B cell (primary cell): ENCODE results near the gene PGS1. TPM values are rescaled to one million over a fixed set of nuclear protein-coding genes. Genes with fewer than 3 reads are reported as not detected.

Experiments
- ATAC-seq: fragments of 200-7000 bp; cut with Tn5 transposase; one replicate; pipeline ENCODE4 v1.10.0; 2021; ENCODE audit warnings: low read depth, mild to moderate bottlenecking, moderate number of reproducible peaks, moderate library complexity
- CTCF ChIA-PET: fragments of 350-600 bp; sonication (Branson Sonifier 250); formaldehyde crosslinking; loops from one replicate; lab custom pipeline; 2021; ENCODE audit warnings: antibody characterized with exemption, inconsistent platforms; lab: Charles Lee
- POLR2A ChIA-PET: fragments of 350-600 bp; sonication (Branson Sonifier 250); formaldehyde crosslinking; loops from one replicate; lab custom pipeline; 2021; ENCODE audit warnings: antibody characterized with exemption; lab: Charles Lee
- DNase-seq: peaks from one replicate; pipeline ENCODE4 v3.0.0; 2013
- H2AFZ ChIP-seq: 2 replicates; pipeline ENCODE4 v1.6.1; 2012; ENCODE audit warnings: mild to moderate bottlenecking, low read depth, low read length; ENCODE audit not compliant: insufficient read depth, poor library complexity, severe bottlenecking
- H3K27ac ChIP-seq, 2 donors: 1 replicate in 1 of 2; 2 replicates in 1 of 2; pipeline ENCODE4 v1.5.1; 2012 to 2013; ENCODE audit warnings: low read length in 2 of 2, mild to moderate bottlenecking in 2 of 2, moderate library complexity in 1 of 2
- H3K27me3 ChIP-seq, 4 experiments: fragments of 200-600 bp in 1 of 4; sonication (generic) in 1 of 4; replicated peaks in 1 of 4; 1 replicate in 2 of 4; 2 replicates in 2 of 4; pipeline versions ENCODE4 v1.6.1 to v1.7.0; 2013 to 2016; ENCODE audit warnings: low read length in 3 of 4, mild to moderate bottlenecking in 2 of 4, mixed read lengths in 1 of 4, moderate library complexity in 1 of 4; ENCODE audit not compliant: insufficient read depth in 4 of 4, control insufficient read depth in 3 of 4; ENCODE audit errors: control extremely low read depth in 1 of 4
- H3K36me3 ChIP-seq, 2 experiments: replicated peaks in 1 of 2; 1 replicate in 1 of 2; 2 replicates in 1 of 2; pipeline versions ENCODE4 v1.6.1 to v1.7.1; 2013; ENCODE audit warnings: low read length in 1 of 2; ENCODE audit not compliant: insufficient read depth in 2 of 2, control insufficient read depth in 1 of 2; ENCODE audit errors: control extremely low read depth in 1 of 2, extremely low read depth in 1 of 2
- H3K4me1 ChIP-seq, 2 donors: fragments of 200-600 bp in 1 of 2; sonication (generic) in 1 of 2; 1 replicate in 1 of 2; 2 replicates in 1 of 2; pipeline versions ENCODE4 v1.5.1 to v1.6.1; 2013 to 2017; ENCODE audit warnings: low read length in 2 of 2; ENCODE audit not compliant: control insufficient read depth in 2 of 2, insufficient read depth in 2 of 2
- H3K4me2 ChIP-seq: replicated peaks from 2 replicates; pipeline ENCODE3; 2012; ENCODE audit warnings: mild to moderate bottlenecking, low read depth, low read length; ENCODE audit not compliant: poor library complexity, severe bottlenecking
- H3K4me3 ChIP-seq, 5 experiments: fragments of 200-600 bp in 1 of 5; sonication (generic) in 1 of 5; 1 replicate in 3 of 5; 2 replicates in 2 of 5; pipeline versions ENCODE4 v1.5.1 to v1.7.0; 2011 to 2016; ENCODE audit warnings: low read length in 4 of 5, mild to moderate bottlenecking in 4 of 5, low read depth in 2 of 5, control low read depth in 1 of 5, moderate library complexity in 1 of 5; ENCODE audit not compliant: insufficient read depth in 1 of 5; ENCODE audit errors: control extremely low read depth in 1 of 5, extremely low read depth in 1 of 5
- H3K79me2 ChIP-seq: fragments of 200-600 bp; sonication (generic); one replicate; pipeline ENCODE4 v1.6.0; 2016; ENCODE audit warnings: low read length; ENCODE audit not compliant: control insufficient read depth, insufficient read depth
- H3K9ac ChIP-seq: fragments of 200-600 bp; sonication (generic); 2 replicates; pipeline ENCODE4 v1.6.1; 2017; ENCODE audit warnings: mild to moderate bottlenecking, low read length, moderate library complexity
- H3K9me3 ChIP-seq, 3 donors: one replicate each; pipeline versions ENCODE4 v1.6.1 to v1.7.1; 2013; ENCODE audit warnings: low read length in 2 of 3; ENCODE audit not compliant: control insufficient read depth in 2 of 3, insufficient read depth in 1 of 3; ENCODE audit errors: control extremely low read depth in 1 of 3
- H4K20me1 ChIP-seq: 2 replicates; pipeline ENCODE4 v1.6.0; 2012; ENCODE audit warnings: mild to moderate bottlenecking, low read length; ENCODE audit not compliant: insufficient read depth, control insufficient read depth, poor library complexity, severe bottlenecking
- H3K27ac Mint-ChIP-seq: one replicate; pipeline ENCODE4 v1.8.0; 2021; ENCODE audit warnings: mixed read lengths
- H3K27me3 Mint-ChIP-seq: one replicate; pipeline ENCODE4 v1.8.0; 2021; ENCODE audit warnings: mixed read lengths
- H3K4me1 Mint-ChIP-seq: one replicate; pipeline ENCODE4 v1.8.0; 2021; ENCODE audit warnings: mixed read lengths
- H3K4me3 Mint-ChIP-seq: one replicate; pipeline ENCODE4 v1.8.0; 2021; ENCODE audit warnings: mixed read lengths
- H3K9me3 Mint-ChIP-seq: one replicate; pipeline ENCODE4 v1.8.0; 2022; ENCODE audit warnings: mixed read lengths; ENCODE audit not compliant: insufficient read depth
- CTCF ChIP-seq: fragments of 200-600 bp; IDR thresholded peaks from one replicate; pipeline ENCODE4 v1.8.0; 2022; ENCODE audit warnings: antibody characterized with exemption, mild to moderate bottlenecking
- EZH2 ChIP-seq: IDR thresholded peaks from 2 replicates; pipeline ENCODE4 v1.6.1; 2012; ENCODE audit warnings: borderline replicate concordance, low read depth, mild to moderate bottlenecking, moderate library complexity, low read length; ENCODE audit not compliant: insufficient read depth, poor library complexity, severe bottlenecking
- WGBS: methylation state at CpG from one replicate; pipeline ENCODE4 v1.1.5; 2013; ENCODE audit warnings: missing lambda C conversion rate; ENCODE audit not compliant: insufficient coverage; 5-methylcytosine and 5-hydroxymethylcytosine counted together
- intact Hi-C: fragments of 100-400 bp; cut with micrococcal nuclease; formaldehyde crosslinking; loops from one replicate; pipeline ENCODE4 v1.10.0; 2022
- polyA plus RNA-seq: library from polyadenylated mRNA; depleted of rRNA; stranded (reverse); fragments of >200 nt; gene quantifications from 2 replicates; pipeline ENCODE4 v1.2.3, GENCODE V29; 2012
- total RNA-seq, 2 donors: library from RNA; stranded (reverse); fragments of 120-200 nt in 1 of 2; gene quantifications; 1 replicate in 1 of 2; 2 replicates in 1 of 2; pipeline versions ENCODE4 v1.2.3 to v1.2.4, GENCODE V29; 2013 to 2022

The PGS1 gene
- total and polyA plus RNA-seq, 2 donors (not counting 1 experiment from before 2014, with no cell fraction given): 85.1 to 88.3 TPM

DNA sequence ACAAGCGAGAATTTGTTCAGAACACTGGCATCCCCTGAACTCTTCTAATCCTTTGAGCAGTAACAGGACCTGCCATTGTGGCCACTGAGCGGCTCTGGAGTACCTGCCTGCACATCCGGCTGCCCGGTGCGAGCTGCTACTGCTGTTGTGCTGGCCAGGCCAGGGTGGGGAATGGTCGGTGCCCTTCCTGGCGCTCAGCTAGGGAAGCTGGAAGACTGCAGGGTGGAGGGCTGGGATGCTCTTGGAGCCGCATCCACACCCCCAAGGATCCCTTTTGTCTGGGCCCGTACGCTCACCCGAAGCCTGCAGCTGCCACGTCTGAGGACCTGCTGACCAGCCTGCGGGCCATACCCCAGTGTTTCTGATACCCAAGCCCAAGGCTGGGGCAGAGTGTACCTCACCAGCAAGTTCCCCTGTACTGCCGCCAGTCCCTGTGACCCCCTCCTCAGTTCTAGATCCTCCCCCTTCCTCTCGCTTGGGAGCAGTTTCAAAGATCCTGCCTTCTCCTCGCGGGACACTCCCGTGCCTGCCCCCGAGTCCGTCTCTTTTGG is 49.7 kb downstream of the PGS1 start:
- Mint-ChIP-seq H3K9me3 (no peaks in the 10 kb centered on the region), H3K4me3 (no peak overlapping the region), H3K27ac (no peak overlapping the region), H3K27me3 (no peaks in the 10 kb centered on the region), H3K4me1 (no peaks in the 10 kb centered on the region)
- Histone ChIP-seq H2AFZ (no peak overlapping the region), H3K36me3 (peaks cover 0 to 42% of the 10 kb centered on the region in 2 experiments), H3K9ac (no peak overlapping the region), H3K4me1 (no peaks in the 10 kb centered on the region), H3K79me2 (peaks cover 2% of the 10 kb centered on the region), H3K4me3 (no peak overlapping the region), H4K20me1 (peaks cover 10% of the 10 kb centered on the region), H3K27ac (no peak overlapping the region), H3K4me2 (no peak overlapping the region), H3K9me3 (no peaks in the 10 kb centered on the region), H3K27me3 (no peaks in the 10 kb centered on the region)
- TF ChIP-seq CTCF (no peak), EZH2 (no peak)
- ChIA-PET POLR2A (no interaction called here), CTCF (no interaction called here)
- ATAC-seq (no peak), DNase-seq (no peak)
- intact Hi-C loops: loop anchor here (10.0 kb wide), 1 partner anchor 313 kb away; no protein-coding TSS in a partner anchor
- WGBS: 95% methylated on average over 20 of the region's 20 CpGs

GRCh38 chr17:78428836-78429617 is 50.6 kb downstream of the PGS1 start:
- Histone ChIP-seq H3K4me3 (no peak overlapping the region), H3K79me2 (no peaks in the 10 kb centered on the region), H4K20me1 (peaks cover under 1% of the 10 kb centered on the region), H2AFZ (no peak overlapping the region), H3K4me2 (no peak overlapping the region), H3K9me3 (no peaks in the 10 kb centered on the region), H3K4me1 (no peaks in the 10 kb centered on the region), H3K27ac (no peak overlapping the region), H3K9ac (no peak overlapping the region), H3K27me3 (no peaks in the 10 kb centered on the region), H3K36me3 (peaks cover 0 to 33% of the 10 kb centered on the region in 2 experiments)
- ChIA-PET CTCF (no interaction called here), POLR2A (no interaction called here)
- Mint-ChIP-seq H3K9me3 (no peaks in the 10 kb centered on the region), H3K4me1 (no peaks in the 10 kb centered on the region), H3K27ac (no peak overlapping the region), H3K4me3 (no peak overlapping the region), H3K27me3 (no peaks in the 10 kb centered on the region)
- WGBS: 97% methylated on average over 22 of the region's 24 CpGs
- ATAC-seq (no peak), DNase-seq (no peak)
- TF ChIP-seq EZH2 (no peak), CTCF (no peak)
- intact Hi-C loops: loop anchor here (10.0 kb wide), 1 partner anchor 314 kb away; no protein-coding TSS in a partner anchor
